Measurements from ENCODE around the gene KCNIP4. TPM values are rescaled to one million over a fixed set of nuclear protein-coding genes. Genes with fewer than 3 reads are reported as not detected.

Gene KCNIP4
- total RNA-seq, 1 donor: 1.7 TPM

DNA sequence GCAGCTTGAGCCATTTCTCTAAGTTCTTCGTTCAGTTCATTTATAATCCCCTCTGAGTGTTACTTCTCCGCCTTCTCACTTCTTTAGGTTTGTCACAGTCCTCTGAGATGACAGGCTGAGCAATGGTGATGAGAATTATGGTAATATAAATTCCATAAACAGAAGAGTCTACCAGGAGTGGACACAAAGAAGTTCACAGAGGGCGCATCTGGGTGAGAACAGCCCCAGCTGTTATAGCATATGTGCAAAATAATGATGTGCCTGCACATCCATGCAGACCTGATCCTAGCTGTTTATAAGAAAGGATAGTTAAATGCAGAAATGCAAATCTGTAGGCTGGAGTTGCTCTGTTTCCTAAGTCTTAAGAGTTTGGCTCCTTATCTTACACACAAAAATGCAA lies 377.5 kb downstream of the KCNIP4 start:
- TF ChIP-seq, protein P1, sequence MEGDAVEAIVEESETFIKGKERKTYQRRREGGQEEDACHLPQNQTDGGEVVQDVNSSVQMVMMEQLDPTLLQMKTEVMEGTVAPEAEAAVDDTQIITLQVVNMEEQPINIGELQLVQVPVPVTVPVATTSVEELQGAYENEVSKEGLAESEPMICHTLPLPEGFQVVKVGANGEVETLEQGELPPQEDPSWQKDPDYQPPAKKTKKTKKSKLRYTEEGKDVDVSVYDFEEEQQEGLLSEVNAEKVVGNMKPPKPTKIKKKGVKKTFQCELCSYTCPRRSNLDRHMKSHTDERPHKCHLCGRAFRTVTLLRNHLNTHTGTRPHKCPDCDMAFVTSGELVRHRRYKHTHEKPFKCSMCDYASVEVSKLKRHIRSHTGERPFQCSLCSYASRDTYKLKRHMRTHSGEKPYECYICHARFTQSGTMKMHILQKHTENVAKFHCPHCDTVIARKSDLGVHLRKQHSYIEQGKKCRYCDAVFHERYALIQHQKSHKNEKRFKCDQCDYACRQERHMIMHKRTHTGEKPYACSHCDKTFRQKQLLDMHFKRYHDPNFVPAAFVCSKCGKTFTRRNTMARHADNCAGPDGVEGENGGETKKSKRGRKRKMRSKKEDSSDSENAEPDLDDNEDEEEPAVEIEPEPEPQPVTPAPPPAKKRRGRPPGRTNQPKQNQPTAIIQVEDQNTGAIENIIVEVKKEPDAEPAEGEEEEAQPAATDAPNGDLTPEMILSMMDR (IDR thresholded peaks at IDR 0.05; ENCODE audit: insufficient read depth, low read length): no peak
- no peak for DNase-seq (ENCODE audit: low read depth)
- no peak overlapping the region for H3K4me3 ChIP-seq (ENCODE audit: low read depth, low read length)

DNA sequence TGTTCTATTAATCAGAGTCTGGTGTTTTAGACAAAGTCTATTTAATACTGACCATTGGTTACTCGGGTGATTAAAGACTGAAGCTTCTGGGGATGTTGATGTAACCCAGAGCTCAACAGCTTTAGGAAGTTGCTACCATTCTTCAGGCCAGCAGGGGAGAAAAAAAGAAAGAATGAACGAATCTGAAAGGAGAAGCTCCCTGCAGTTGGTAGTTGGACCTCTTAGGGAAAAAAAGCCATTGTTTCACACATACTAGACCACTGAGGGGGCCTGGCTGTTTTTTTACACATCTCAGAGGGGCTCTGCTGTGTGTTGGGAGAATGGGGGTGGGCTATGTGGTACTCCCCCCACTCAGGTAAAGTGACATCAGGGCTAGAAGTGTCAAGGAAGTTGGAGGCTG lies 378.9 kb downstream of the KCNIP4 start:
- DNase-seq (ENCODE audit: low read depth): no peak
- H3K4me3 ChIP-seq (ENCODE audit: low read depth, low read length): no peak overlapping the region
- TF ChIP-seq, protein P1 (IDR thresholded peaks at IDR 0.05; ENCODE audit: insufficient read depth, low read length): no peak

DNA sequence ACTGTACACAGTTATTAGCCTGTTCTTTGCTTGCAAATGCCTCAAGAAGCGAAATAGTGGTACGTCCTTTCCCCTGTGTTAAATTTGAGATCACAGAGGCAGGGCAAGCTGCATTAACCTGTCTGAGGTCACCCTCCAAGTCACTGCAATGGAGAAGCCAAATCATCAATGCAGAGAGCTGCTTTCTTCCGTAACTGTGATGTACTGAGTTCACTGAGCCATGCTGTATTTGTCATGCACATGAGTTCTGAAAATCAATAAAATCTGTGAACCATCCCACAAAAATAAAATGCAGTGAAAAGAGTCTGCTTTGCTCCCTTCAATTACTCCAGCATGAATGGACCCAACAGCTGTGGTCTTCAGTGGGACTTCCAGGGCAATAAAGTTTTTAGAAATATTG lies 393.5 kb downstream of the KCNIP4 start:
- H3K4me3 ChIP-seq (ENCODE audit: low read depth, low read length): no peak overlapping the region
- no peak for DNase-seq (ENCODE audit: low read depth)
- TF ChIP-seq, protein P1 (IDR thresholded peaks at IDR 0.05; ENCODE audit: insufficient read depth, low read length): no peak

DNA sequence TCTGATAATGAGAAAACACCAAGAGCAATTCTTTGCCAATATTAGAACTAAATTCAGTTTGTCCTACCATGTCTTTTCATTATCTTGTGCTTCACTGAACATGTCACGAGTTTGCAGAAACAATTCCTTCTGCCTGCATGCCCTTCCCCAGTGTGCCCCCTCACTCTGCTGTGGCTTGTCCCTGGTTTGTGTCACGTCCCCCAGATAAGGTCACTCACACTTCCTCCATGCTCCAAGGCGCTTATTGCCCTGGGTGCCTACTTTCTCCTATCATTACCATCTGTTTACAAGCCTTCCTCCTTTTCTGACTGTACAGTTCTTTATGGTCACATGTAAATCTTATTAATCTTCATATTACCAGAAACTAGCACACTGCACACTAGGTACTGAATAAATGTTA lies 394.1 kb downstream of the KCNIP4 start:
- no peak overlapping the region for H3K4me3 ChIP-seq (ENCODE audit: low read depth, low read length)
- DNase-seq (ENCODE audit: low read depth): no peak
- TF ChIP-seq, protein P1 (IDR thresholded peaks at IDR 0.05; ENCODE audit: insufficient read depth, low read length): no peak

DNA sequence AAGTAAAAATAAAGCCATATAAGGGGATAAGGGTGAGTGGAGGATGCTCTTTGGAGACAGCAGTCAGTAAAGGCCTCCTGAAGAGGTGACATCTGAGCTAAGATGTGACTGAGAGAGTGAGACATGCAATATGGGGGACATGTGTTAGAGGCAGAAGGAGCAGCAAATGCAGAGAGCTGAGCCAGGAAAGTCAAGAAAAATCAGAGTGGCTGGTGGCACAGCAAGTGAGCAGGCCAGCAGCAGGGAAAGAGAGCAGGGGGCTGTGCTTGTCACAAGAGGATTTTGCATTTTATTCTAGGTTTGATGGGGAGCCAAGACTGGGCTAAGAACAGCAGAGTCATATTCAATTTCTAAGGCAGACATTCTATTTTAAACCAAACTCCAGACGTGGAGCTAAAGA lies 394.5 kb downstream of the KCNIP4 start:
- TF ChIP-seq, protein P1 (IDR thresholded peaks at IDR 0.05; ENCODE audit: insufficient read depth, low read length): no peak
- H3K4me3 ChIP-seq (ENCODE audit: low read depth, low read length): no peak overlapping the region
- DNase-seq (ENCODE audit: low read depth): no peak

DNA sequence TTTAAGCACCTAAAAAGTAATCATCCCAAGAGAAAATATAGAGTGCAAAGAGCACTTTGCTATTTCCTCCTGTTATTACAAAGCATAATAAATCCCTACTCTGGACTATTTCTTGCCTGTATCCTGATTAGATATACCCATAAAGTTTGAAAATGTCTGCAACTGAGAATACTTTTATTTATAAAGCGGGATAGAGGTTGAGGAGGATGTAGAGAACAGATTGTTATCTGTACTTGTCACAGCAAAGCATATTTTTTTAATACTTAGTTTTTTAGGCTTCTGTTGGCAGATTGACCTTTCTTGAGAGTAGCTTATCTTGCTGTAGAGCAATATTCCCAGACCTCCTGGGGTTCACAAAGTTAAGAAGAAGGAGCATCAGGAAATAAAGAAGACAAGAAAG lies 396.1 kb downstream of the KCNIP4 start:
- TF ChIP-seq, protein P1 (IDR thresholded peaks at IDR 0.05; ENCODE audit: insufficient read depth, low read length): no peak
- no peak overlapping the region for H3K4me3 ChIP-seq (ENCODE audit: low read depth, low read length)
- no peak for DNase-seq (ENCODE audit: low read depth)

DNA sequence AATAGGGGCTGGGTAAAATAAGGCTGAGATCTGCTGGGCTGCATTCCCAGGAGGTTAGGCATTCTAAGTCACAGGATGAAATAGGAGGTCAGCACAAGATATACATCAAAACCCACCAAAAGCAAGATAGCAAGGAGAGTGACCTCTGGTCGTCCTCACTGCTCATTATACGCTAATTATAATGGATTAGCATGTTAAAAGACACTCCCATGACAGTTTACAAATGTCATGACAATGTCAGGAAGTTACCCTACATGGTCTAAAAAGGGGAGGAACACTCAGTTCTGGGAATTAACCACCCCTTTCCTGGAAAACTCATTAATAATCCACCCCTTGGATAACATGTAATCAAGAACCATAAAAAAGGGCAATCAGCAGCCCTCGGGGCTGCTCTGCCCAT lies 403.6 kb downstream of the KCNIP4 start:
- no peak overlapping the region for H3K4me3 ChIP-seq (ENCODE audit: low read depth, low read length)
- DNase-seq (ENCODE audit: low read depth): no peak
- TF ChIP-seq, protein P1 (IDR thresholded peaks at IDR 0.05; ENCODE audit: insufficient read depth, low read length): no peak
